ENCODE measurements around the gene FBN2.

GRCh38 chr5:128414469-128414868 lies 123.6 kb downstream of the FBN2 start:
- TF ChIP-seq EZH2 (IDR thresholded peaks at IDR 0.05) (no peak), POLR2AphosphoS5 (IDR thresholded peaks at IDR 0.05; ENCODE audit: borderline replicate concordance, low read depth, low read length) (no peak)
